GM12878 (cell line): ENCODE results near the gene KCNJ10. TPM values are rescaled to one million over a fixed set of nuclear protein-coding genes. Genes with fewer than 3 reads are reported as not detected.

Experiments used
- ATAC-seq: fragments of 200-7000 bp; cut with Tn5 transposase; 3 replicates; pipeline ENCODE4 v1.9.1; 2020; ENCODE audit warnings: mild to moderate bottlenecking, moderate library complexity
- BruUV-seq: library from RNA; stranded (reverse); fragments of 400-500 nt; replicated peaks from 2 replicates; lab custom pipeline; 2021; lab: Mats Ljungman, UMichigan
- CTCF ChIA-PET: fragments of 300-600 bp; sonication (Branson Sonifier 250); formaldehyde crosslinking; extraction: SDS; loops from one replicate; lab custom pipeline; 2021; ENCODE audit warnings: inconsistent platforms; lab: Yijun Ruan, JAX
- POLR2A ChIA-PET: fragments of 350-600 bp; formaldehyde crosslinking; extraction: SDS; loops from one replicate; lab custom pipeline; 2021; ENCODE audit warnings: inconsistent platforms; lab: Charles Lee
- RAD21 ChIA-PET: fragments of 300-600 bp; sonication (Branson Sonifier 250); formaldehyde crosslinking; loops from one replicate; lab custom pipeline; 2023; ENCODE audit warnings: antibody characterized with exemption; ENCODE audit not compliant: unreplicated experiment; lab: Charles Lee
- SMC1A ChIA-PET: fragments of 300-600 bp; sonication (Branson Sonifier 250); formaldehyde crosslinking; loops from one replicate; lab custom pipeline; 2023; ENCODE audit not compliant: unreplicated experiment, uncharacterized antibody; lab: Charles Lee
- DNase-seq: peaks from one replicate; pipeline ENCODE4 v3.0.0-alpha.2; 2011; ENCODE audit warnings: low read depth, low spot score
- FAIRE-seq: peaks from 3 replicates; lab custom pipeline; 2011; peaks lifted over from hg19 to GRCh38; lab: Jason Lieb, UNC
- H2AFZ ChIP-seq: 2 replicates; pipeline ENCODE4 v1.6.0; 2011; ENCODE audit warnings: low read depth, low read length, control low read depth; ENCODE audit not compliant: control insufficient read depth
- H3K27ac ChIP-seq: 2 replicates; pipeline ENCODE4 v1.5.1; 2011; ENCODE audit warnings: control low read depth; ENCODE audit not compliant: control insufficient read depth, insufficient read depth
- H3K27me3 ChIP-seq, 2 experiments: replicated peaks in 1 of 2; 2 replicates each; pipeline versions ENCODE4 v1.6.0 to v1.6.1; 2011; ENCODE audit warnings: low read length in 1 of 2; ENCODE audit not compliant: control insufficient read depth in 2 of 2, insufficient read depth in 2 of 2
- H3K36me3 ChIP-seq, 2 experiments: 2 replicates each; pipeline ENCODE4 v1.5.1; 2011; ENCODE audit warnings: low read length in 1 of 2; ENCODE audit not compliant: control insufficient read depth in 2 of 2, insufficient read depth in 2 of 2
- H3K4me1 ChIP-seq: 2 replicates; pipeline ENCODE4 v1.6.1; 2011; ENCODE audit warnings: mild to moderate bottlenecking, low read length, moderate library complexity, mixed read lengths; ENCODE audit not compliant: control insufficient read depth, insufficient read depth
- H3K4me2 ChIP-seq: 2 replicates; pipeline ENCODE4 v1.6.0; 2011; ENCODE audit warnings: control low read depth; ENCODE audit not compliant: control insufficient read depth, insufficient read depth
- H3K4me3 ChIP-seq: fragments of 200-600 bp; sonication (generic); 2 replicates; pipeline ENCODE4 v1.5.1; 2016
- H3K79me2 ChIP-seq: 2 replicates; pipeline ENCODE4 v1.6.0; 2011; ENCODE audit warnings: low read length; ENCODE audit not compliant: control insufficient read depth, insufficient read depth
- H3K9ac ChIP-seq: 2 replicates; pipeline ENCODE4 v1.8.0; 2011; ENCODE audit warnings: low read length, control low read depth, mixed read lengths; ENCODE audit not compliant: control insufficient read depth, insufficient read depth
- H3K9me3 ChIP-seq: replicated peaks from 3 replicates; pipeline ENCODE4 v1.5.1; 2011; ENCODE audit warnings: mild to moderate bottlenecking, low read length; ENCODE audit not compliant: control insufficient read depth, insufficient read depth
- H4K20me1 ChIP-seq: 2 replicates; pipeline ENCODE4 v1.6.0; 2011; ENCODE audit not compliant: control insufficient read depth, insufficient read depth
- BCL11A ChIP-seq: IDR thresholded peaks from 2 replicates; pipeline ENCODE4 v1.6.1; 2011; ENCODE audit warnings: low read depth, low read length
- KLF5 ChIP-seq: fragments of 450-650 bp; IDR thresholded peaks from 2 replicates; pipeline ENCODE4 v1.6.1; 2014; ENCODE audit warnings: mild to moderate bottlenecking; ENCODE audit not compliant: partially characterized antibody
- MAX ChIP-seq: IDR thresholded peaks from 2 replicates; pipeline ENCODE4 v1.6.1; 2012; ENCODE audit warnings: low read depth, low read length, improper control_type of control experiment
- PAX5 ChIP-seq: IDR thresholded peaks from 2 replicates; pipeline ENCODE4 v1.6.1; 2011; ENCODE audit warnings: low read depth, low read length, borderline replicate concordance
- RELA ChIP-seq: fragments of 450-650 bp; IDR thresholded peaks from 2 replicates; pipeline ENCODE4 v1.8.0; 2014; ENCODE audit warnings: borderline replicate concordance; ENCODE audit not compliant: partially characterized antibody
- SREBF2 ChIP-seq: IDR thresholded peaks from 2 replicates; pipeline ENCODE4 v1.6.1; 2012; ENCODE audit warnings: mild to moderate bottlenecking, low read length
- SUPT20H ChIP-seq: IDR thresholded peaks from 2 replicates; pipeline ENCODE4 v1.6.1; 2011; ENCODE audit warnings: low read depth, mild to moderate bottlenecking, low read length, moderate library complexity, borderline replicate concordance; ENCODE audit not compliant: control insufficient read depth
- TAF1 ChIP-seq: IDR thresholded peaks from 2 replicates; pipeline ENCODE4 v1.6.1; 2011; ENCODE audit warnings: mild to moderate bottlenecking, low read depth, low read length, borderline replicate concordance
- WGBS: methylation state at CpG from one replicate; pipeline ENCODE4 v1.1.6; 2016; ENCODE audit warnings: low lambda C conversion rate; ENCODE audit not compliant: insufficient replicate concordance, insufficient coverage; ENCODE audit errors: missing lambda C conversion rate; 5-methylcytosine and 5-hydroxymethylcytosine counted together
- in situ Hi-C: fragments of 300-500 bp; cut with MboI; formaldehyde crosslinking; loops from 9 replicates; pipeline ENCODE4 v1.14.3; 2018; ENCODE audit warnings: mixed read lengths
- intact Hi-C: fragments of 100-400 bp; cut with micrococcal nuclease; formaldehyde crosslinking; loops from one replicate; pipeline ENCODE4 v1.14.2; 2022; ENCODE audit not compliant: unreplicated experiment
- polyA plus RNA-seq, 11 experiments: library from polyadenylated mRNA; depleted of rRNA in 4 of 11; unstranded in 6 of 11; stranded (reverse) in 5 of 11; fragments of >200 nt; fragmentation: Nextera tagmentation in 4 of 11; fragmentation: Illumina TruSeq in 1 of 11; extraction: Ambion mirVana in 4 of 11; extraction: Trizol in 1 of 11; gene quantifications; 1 replicate in 1 of 11; 2 replicates in 10 of 11; pipeline versions ENCODE4 v1.2.1 to v1.2.3, GENCODE V29; 2011 to 2016; ENCODE audit warnings: inconsistent platforms in 2 of 11, missing spikeins in 2 of 11, low read depth in 1 of 11
- total RNA-seq, 4 experiments: library from RNA; depleted of rRNA in 3 of 4; stranded (reverse); fragments of >200 nt in 3 of 4; fragmentation: Illumina TruSeq in 1 of 4; extraction: Trizol in 1 of 4; gene quantifications; 2 replicates each; pipeline versions ENCODE4 v1.2.1 to v1.2.3, GENCODE V29; 2013 to 2021

Gene KCNJ10
- total and polyA plus RNA-seq, 10 of the 15 experiments (the other 5 are each of a cell fraction or from before 2014, with no cell fraction given), result 0.01 to 0.29 (median 0.09) TPM; not detected in 2

DNA sequence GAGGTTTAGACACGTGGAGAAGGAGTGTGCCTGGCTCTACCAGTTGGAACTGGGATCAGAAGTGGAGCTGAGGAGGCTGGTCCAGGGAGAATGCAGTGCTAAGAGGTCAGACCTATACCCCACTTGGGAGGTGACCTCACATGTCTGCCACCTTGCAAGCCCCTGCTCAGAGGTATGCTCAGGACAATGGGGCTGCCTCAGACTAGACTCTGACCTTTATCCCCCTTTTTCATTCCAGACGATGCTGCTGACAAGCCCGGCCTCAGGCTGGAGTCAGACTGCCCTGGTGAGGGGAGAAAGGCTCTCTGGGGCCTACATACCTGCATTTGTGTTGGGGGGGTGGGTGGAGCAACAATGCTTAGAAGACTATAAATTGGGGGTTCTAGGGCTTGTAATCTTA lies 5.2 kb downstream of the KCNJ10 start:
- Histone ChIP-seq H3K4me3 (no peak overlapping the region), H3K9ac (no peak overlapping the region)
- no peak for DNase-seq
- intact Hi-C loops, result no loop called here
- TF ChIP-seq TAF1 (no peak), MAX (no peak), KLF5 (no peak), SREBF2 (no peak), SUPT20H (no peak), RELA (no peak), BCL11A (no peak)
- TF ChIP-seq, all 136 proteins: peak for 0
- WGBS, result 0% methylated on average over 3 of the region's 3 CpGs
- ChIA-PET CTCF (interaction anchor here (3.1 to 49.8 kb wide), 2 partner anchors 19 to 20 kb away, joined by 21 to 1035 read pairs; partner anchors contain the start of genes IGSF8, KCNJ10 and KCNJ9), SMC1A (interaction anchor here (1.2 to 2.0 kb wide), 2 partner anchors 13 to 18 kb away, joined by 3 to 11 read pairs; no protein-coding TSS in a partner anchor), POLR2A (no interaction called here), RAD21 (no interaction called here)
- ATAC-seq (no peak), FAIRE-seq (no peak)
- H3K9me3 ChIP-seq, result no peaks in the 10 kb centered on the region
- in situ Hi-C loops, result no loop called here
- no peak overlapping the region for H3K27ac ChIP-seq
- H3K4me2 ChIP-seq, result no peak overlapping the region
- H3K79me2 ChIP-seq, result no peaks in the 10 kb centered on the region
- no peaks in the 10 kb centered on the region for H3K36me3 ChIP-seq
- BruUV-seq, result no TSS peak
- H2AFZ ChIP-seq, result no peak overlapping the region
- no peaks in the 10 kb centered on the region for H3K4me1 ChIP-seq
- no peaks in the 10 kb centered on the region for H4K20me1 ChIP-seq
- H3K27me3 ChIP-seq, result peaks cover 1 to 18% of the 10 kb centered on the region in 2 experiments

DNA sequence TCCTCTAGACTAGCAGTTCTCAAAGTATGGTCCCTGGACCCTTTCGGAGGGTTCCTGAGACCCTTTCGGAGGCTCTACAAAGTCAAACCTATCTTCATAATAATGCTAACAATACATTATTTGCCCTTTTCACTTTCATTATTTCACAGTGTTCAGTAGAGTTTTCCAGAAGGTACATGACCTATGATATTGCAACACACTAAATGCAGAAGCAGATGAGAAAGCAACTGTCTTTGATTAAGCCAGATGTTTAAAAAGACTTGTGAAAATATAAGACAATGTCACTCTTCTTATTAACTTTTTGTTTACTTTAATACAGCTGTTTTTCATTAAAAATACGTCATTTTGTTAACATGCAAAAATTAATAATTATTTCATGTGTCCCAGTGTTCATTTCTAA lies 5.8 kb downstream of the KCNJ10 start:
- intact Hi-C loops (no loop called here), in situ Hi-C loops (no loop called here)
- POLR2A ChIA-PET, result no interaction called here
- SMC1A ChIA-PET, result interaction anchor here (1.2 to 2.0 kb wide), 2 partner anchors 14 to 17 kb away, joined by 3 to 11 read pairs; no protein-coding TSS in a partner anchor
- ATAC-seq (no peak), DNase-seq (no peak), FAIRE-seq (no peak)
- no peak overlapping the region for H3K9ac ChIP-seq
- no peaks in the 10 kb centered on the region for H3K36me3 ChIP-seq
- 62% methylated on average over 3 of the region's 3 CpGs for WGBS
- peaks cover 1 to 14% of the 10 kb centered on the region in 2 experiments for H3K27me3 ChIP-seq
- H3K4me1 ChIP-seq, result no peaks in the 10 kb centered on the region
- no peak overlapping the region for H3K4me3 ChIP-seq
- H3K79me2 ChIP-seq, result no peaks in the 10 kb centered on the region
- no peaks in the 10 kb centered on the region for H3K9me3 ChIP-seq
- TF ChIP-seq PAX5, result no peak
- CTCF ChIA-PET, result interaction anchor here (3.1 to 49.8 kb wide), 2 partner anchors 18 to 20 kb away, joined by 21 to 1035 read pairs; partner anchors contain the start of genes IGSF8, KCNJ10 and KCNJ9
- H2AFZ ChIP-seq, result no peak overlapping the region
- RAD21 ChIA-PET, result no interaction called here
- H3K4me2 ChIP-seq, result no peak overlapping the region
- no TSS peak for BruUV-seq
- H3K27ac ChIP-seq, result no peak overlapping the region
- no peaks in the 10 kb centered on the region for H4K20me1 ChIP-seq
